HG02763 (cell line): ENCODE results near the gene KLRC4.
"Not testable (repeated sequence)": the region's sequence is repeated elsewhere in the genome, so short reads cannot be mapped to it uniquely, and the experiment has no call there.

Source experiments
- ATAC-seq: cut with Tn5 transposase; IDR thresholded peaks from one replicate; pipeline ENCODE4 v1.9.1; 2021; ENCODE audit warnings: mild to moderate bottlenecking, moderate library complexity; ENCODE audit not compliant: unreplicated experiment

KLRC4 gene, protein sequence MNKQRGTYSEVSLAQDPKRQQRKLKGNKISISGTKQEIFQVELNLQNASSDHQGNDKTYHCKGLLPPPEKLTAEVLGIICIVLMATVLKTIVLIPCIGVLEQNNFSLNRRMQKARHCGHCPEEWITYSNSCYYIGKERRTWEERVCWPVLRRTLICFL

DNA sequence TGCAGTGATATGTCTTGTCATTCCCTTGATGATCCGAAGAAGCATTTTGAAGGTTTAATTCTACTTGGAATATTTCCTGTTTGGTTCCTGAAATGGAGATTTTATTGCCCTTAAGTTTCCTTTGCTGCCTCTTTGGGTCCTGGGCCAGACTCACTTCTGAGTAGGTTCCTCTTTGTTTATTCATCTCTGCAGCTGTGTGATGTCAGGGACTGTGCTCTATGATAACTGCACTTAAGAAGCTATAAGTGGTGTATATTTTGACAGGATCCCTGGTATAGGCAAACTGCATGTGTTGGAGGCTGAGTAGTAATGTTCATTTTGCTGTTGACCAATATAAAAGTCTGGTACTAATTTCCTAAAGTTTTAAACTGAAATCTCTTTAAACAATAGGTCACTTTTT lies at the start of gene KLRC4:
KLRC4 (minus strand) TSS at position 366 of the 400 bp plus-strand sequence; CDS start at position 184, 182 bp downstream.
- ATAC-seq = no peak

DNA sequence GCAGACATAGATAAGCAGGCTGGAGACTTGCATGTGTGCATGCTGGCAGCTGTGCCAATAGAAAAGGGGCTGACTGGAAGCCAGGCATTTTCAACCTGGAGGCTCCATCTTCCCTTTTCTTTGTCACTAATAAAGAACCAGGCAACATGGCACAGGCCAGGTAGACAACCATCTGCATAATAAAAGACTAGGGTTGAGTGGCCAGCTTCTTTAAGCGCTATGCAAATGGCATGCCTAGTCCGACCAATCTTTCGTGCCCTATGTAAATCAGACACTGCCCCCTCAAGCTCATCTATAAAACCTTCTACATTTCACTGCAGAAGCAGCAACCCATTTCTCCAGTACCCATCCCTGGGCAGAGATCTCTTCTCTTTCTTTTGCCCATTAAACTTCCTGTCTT lies 48.2 kb upstream of the KLRC4 start:
- ATAC-seq = no peak

DNA sequence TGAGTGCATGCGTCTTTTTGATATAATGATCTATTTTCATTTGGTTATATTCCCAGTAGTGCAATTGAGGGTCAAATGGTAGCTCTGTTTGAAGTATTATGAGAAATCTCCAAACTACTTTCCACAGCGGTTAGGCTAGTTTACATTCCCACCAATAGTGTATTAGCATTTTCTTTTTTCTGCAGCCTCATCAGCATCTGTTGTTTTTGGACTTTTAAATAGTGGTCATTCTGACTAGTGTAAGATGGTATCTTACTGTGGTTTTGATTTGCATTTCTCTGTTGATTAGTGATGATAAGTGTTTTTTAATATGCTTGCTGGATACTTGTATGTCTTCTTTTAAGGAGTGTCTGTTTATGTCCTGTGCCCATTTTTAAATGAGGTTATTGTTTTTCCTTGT lies 47.3 kb upstream of the KLRC4 start:
- no peak for ATAC-seq

DNA sequence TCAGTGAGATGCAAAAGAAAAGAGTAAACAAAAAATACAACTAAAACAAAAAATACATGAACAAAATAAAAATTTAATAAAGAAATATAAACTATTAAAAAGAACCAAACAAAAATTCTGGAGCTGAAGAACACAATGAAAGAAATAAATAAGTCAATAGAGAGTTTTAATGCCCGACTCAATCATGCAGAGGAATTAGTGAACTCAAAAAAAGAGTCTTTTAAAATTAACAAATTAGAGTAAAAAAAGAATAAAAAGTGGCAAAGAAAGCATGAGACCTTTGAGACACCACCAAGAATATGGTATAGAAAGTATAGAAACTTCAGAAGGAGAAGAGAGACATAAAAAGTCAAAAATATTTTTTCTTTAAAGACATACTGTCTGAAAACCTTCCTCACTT lies 46.2 kb upstream of the KLRC4 start:
- ATAC-seq = no peak

DNA sequence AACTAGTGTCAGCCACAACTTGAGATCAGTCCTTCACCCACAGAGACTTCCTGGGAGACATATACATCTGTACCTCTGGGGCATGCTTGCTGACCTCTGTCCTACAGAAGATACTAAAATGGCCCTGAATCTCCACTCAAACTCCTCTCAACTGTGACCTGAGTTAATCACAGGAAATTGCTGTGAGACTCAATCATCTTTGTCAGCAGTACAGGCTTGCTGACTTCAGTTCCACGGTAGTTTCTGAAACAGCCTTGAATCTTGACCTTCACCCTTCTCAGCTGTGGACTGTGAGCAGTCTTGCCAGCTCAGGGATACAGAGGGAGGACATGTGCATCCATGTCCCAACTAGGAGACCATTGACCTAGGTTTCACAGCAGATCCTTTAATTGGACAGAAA lies 45.0 kb upstream of the KLRC4 start:
- ATAC-seq = no peak

DNA sequence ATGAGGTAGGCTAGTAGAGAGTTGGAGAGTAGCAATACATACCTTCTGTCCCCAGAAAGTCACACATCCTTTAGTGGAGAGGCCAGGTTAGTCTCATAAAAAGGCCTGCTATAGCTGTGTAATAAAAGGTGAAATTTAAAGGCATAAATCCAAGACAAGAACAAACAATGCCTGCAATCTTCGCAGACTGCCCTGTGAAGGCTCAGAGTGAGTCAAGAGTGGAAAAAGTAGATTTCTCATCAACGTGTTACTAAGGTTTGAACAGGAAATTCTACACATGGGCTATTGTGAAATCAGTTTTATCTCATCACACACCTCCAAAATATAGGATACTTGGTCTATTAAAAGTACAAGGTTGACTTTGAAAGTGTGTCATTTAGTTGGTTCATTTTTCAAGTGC lies 43.6 kb upstream of the KLRC4 start, which contains the start of gene KLRC1:
KLRC1 (minus strand) TSS at position 222 of the 400 bp plus-strand sequence. CDS start 2,221 bp downstream, outside the sequence.
- no peak for ATAC-seq

DNA sequence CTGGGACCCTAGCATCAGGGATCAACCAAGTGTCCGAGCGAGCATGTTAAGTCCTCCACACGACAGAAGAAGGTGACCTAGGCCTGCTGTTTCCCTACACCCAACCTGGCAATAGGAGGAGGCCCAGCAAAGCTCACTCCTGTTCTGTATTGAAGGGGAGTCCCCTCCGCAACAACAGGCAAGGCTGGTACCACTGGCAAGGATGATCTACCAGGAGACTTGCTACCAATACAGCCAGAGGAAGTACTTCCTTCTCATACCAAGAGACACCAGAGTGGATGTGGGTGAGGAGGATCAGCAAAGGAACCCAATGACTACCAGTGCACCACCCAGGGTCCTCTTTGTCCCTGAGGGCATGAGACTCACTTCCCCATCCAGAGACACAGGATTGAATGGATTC lies 38.7 kb upstream of the KLRC4 start:
- ATAC-seq = no peak

DNA sequence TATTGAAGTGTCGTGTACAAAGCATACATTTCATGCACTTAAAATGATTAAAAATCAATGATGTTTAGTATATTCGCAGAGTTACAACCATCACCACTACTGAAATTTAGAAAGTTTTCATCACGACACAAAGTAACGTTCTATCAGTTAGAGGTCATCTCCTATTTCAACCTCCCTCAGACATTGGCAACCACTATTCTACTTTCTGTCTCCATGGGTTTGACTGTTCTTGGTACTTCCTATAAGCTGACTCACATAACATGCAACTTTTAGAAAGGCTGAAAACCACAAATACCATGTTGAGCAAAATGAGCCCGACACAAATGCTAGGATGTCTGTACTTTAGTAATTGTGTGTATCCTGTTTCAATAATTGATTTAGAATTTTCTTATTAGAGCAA lies 36.5 kb upstream of the KLRC4 start:
- ATAC-seq = not testable (repeated sequence)

DNA sequence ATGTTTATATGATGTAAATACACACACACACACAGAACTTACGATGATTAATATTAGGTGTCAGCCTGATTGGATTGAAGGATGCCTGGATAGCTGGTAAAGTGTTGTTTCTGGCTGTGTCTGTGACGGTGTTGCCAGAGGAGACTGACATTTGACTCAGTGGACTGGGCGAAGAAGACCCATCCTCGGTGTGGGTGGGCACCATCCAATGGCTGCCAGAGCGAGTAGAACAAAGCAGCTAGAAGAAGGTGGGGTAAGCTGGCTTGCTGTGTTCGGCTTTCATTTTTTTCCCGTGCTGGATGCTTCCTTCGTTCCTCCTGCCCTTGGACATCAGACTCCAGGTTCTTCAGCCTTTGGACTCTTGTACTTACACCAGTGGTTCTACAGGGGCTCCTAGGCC lies 31.6 kb upstream of the KLRC4 start:
- not testable (repeated sequence) for ATAC-seq

DNA sequence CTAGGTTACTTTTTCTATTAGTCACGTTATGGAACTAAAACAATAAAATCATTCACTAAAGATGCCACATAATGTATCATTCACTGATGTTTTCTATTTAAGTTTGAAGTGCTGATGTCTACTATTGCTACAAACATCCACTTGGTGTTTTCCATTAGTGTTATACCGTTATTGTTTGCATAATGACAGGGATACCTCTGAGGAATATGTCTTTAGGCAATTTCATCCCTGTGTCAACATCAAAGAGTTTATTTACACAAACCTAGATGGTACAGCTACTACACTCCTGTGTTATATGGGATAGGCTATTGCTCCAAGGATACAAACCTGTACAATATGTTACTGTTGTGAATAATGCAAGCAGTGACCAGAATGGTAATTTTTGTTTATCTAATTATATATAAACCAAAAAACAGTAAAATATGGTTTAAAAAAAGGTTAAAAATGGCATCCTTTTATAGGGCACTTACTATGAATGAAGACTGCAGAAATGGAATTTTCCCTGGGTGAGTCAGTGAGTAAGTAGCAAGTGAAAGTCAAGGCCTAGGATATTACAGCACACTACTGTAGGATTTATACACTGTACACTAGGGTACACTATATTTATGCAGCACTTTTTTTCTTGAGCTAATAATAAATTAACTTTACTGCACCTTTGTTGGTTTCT lies 30.2 kb upstream of the KLRC4 start:
- ATAC-seq = not testable (repeated sequence)

DNA sequence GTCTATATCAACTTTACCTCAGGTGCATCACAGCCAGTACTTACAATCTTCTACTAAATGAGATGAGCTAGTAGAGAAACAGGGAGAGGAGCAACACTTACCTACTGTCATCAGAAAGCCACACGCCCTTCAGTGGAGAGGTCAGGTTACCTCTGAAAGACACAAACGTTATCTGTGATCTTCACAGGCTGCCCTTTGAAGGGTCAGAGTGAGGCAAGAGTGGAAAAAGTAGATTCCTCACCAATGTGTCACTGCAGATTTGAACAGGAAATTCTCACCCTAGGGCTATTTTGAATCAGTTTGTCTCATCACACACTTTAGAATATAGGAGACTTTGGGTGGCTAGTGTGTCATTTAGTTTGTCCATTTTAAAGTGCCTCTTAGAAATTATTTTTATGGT lies 28.0 kb upstream of the KLRC4 start:
- ATAC-seq = not testable (repeated sequence)

DNA sequence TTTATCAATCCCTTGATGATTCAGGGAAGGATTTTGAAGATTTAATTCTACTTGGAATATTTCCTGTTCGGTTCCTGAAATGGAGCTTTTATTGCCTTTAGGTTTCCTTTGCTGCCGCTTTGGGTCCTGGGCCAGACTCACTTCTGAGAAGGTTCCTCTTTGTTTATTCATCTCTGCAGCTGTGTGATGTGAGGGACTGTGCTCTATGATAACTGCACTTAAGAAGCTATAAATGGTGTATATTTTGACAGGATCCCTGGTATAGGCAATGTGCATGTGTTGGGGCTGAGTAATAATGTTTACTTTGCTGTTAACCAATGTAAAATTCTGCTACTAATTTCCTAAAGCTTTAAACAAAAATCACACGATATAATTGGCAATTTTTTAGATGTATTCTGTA lies 26.3 kb upstream of the KLRC4 start, which contains the start of gene KLRC2:
KLRC2 (minus strand) TSS at position 195 of the 400 bp plus-strand sequence; CDS start at position 171, 24 bp downstream.
- not testable (repeated sequence) for ATAC-seq

DNA sequence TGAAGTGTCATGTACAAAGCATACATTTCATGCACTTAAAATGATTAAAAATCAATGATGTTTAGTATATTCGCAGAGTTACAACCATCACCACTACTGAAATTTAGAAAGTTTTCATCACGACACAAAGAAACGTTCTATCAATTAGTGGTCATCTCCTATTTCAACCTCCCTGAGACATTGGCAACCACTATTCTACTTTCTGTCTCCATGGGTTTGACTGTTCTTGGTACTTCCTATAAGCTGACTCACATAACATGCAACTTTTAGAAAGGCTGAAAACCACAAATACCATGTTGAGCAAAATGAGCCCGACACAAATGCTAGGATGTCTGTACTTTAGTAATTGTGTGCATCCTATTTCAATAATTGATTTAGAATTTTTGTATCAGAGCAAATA lies 21.1 kb upstream of the KLRC4 start:
- not testable (repeated sequence) for ATAC-seq

DNA sequence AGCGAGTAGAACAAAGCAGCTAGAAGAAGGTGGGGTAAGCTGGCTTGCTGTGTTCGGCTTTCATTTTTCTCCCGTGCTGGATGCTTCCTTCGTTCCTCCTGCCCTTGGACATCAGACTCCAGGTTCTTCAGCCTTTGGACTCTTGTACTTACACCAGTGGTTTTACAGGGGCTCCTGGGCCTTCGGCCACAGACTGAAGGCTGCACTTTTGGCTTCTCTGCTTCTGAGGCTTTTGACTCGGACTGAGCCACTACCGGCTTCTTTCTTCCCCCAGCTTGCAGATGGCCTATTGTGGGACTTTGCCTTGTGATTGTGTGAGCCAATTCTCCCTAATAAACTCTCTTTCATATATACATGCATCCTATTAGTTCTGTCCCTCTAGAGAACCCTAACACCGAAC lies 16.4 kb upstream of the KLRC4 start:
- ATAC-seq = not testable (repeated sequence)

DNA sequence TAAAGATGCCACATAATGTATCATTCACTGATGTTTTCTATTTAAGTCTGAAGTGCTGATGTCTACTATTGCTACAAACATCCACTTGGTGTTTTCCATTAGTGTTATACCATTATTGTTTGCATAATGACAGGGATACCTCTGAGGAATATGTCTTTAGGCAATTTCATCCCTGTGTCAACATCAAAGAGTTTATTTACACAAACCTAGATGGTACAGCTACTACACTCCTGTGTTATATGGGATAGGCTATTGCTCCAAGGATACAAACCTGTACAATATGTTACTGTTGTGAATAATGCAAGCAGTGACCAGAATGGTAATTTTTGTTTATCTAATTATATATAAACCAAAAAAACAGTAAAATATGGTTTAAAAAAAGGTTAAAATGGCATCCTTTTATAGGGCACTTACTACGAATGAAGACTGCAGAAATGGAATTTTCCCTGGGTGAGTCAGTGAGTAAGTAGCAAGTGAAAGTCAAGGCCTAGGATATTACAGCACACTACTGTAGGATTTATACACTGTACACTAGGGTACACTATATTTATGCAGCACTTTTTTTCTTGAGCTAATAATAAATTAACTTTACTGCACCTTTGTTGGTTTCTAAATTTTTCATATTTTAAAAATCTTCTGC lies 14.8 kb upstream of the KLRC4 start:
- not testable (repeated sequence) for ATAC-seq

DNA sequence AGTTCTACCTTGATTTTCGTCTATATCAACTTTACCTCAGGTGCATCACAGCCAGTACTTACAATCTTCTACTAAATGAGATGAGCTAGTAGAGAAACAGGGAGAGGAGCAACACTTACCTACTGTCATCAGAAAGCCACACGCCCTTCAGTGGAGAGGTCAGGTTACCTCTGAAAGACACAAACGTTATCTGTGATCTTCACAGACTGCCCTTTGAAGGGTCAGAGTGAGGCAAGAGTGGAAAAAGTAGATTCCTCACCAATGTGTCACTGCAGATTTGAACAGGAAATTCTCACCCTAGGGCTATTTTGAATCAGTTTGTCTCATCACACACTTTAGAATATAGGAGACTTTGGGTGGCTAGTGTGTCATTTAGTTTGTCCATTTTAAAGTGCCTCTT lies 12.6 kb upstream of the KLRC4 start:
- not testable (repeated sequence) for ATAC-seq

DNA sequence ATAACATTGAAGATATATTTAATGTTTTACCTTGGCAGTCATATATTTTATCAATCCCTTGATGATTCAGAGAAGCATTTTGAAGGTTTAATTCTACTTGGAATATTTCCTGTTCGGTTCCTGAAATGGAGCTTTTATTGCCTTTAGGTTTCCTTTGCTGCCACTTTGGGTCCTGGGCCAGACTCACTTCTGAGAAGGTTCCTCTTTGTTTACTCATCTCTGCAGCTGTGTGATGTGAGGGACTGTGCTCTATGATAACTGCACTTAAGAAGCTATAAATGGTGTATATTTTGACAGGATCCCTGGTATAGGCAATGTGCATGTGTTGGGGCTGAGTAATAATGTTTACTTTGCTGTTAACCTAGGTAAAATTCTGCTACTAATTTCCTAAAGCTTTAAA lies 10.8 kb upstream of the KLRC4 start, which contains the start of gene KLRC3:
KLRC3 (minus strand) TSS at position 262 of the 400 bp plus-strand sequence; CDS start at position 217, 45 bp downstream.
- ATAC-seq = not testable (repeated sequence)

DNA sequence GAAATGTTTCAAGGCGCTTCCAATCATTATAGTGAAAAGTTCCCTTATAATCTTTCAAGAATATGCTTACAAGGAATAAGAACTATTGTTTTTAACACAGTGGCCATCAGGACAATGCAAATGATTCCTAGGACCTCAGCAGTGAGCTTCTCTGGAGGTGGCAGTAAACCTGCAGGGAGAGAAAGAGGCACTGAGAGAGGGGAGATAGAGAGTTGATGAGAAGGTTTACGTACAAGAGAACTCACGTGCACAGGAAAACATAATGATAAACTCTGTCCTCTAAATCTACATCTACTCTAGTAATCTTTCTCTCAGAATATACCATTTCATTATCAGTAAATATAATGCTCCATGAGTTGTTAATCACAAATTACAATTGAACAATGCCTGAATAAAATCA lies 715 bp downstream of the KLRC4 start:
- no peak for ATAC-seq

DNA sequence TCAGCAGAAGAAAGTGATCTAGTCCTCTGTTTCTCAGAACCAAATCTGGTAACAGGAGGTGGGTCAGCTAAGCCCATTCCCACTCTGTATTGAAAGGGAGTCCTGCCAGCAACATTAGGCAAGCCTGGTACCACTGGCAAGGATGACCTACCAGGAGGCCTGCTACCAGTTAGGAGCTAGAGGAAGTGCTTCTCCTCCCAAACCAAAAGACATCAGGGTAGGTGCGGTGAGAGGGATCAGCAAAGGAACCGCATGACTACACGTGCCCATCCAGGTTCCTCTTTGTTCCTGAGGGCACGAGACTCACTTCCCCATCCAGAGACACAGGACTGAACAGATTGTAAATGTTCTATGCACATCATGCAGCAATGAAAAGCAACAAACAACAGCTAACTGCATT lies 2.8 kb downstream of the KLRC4 start:
- no peak for ATAC-seq

DNA sequence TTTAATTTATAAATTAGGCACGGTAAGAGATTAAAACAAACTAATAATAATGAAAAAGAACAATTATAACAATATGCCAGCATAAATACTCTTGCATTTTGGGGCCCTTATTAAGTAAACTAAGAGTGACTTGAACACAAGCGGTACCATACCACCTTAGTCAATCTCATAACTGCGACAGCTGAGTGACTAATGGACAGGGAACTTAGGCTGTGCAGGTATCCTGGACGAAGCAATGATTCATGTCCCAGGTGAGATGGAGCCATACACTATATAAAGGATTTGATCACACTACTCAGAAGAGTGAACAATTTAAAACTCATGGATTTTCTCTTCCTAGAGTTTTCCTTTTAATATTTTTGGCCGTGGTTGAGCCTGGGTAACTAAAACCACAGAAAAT lies 4.3 kb downstream of the KLRC4 start:
- no peak for ATAC-seq

DNA sequence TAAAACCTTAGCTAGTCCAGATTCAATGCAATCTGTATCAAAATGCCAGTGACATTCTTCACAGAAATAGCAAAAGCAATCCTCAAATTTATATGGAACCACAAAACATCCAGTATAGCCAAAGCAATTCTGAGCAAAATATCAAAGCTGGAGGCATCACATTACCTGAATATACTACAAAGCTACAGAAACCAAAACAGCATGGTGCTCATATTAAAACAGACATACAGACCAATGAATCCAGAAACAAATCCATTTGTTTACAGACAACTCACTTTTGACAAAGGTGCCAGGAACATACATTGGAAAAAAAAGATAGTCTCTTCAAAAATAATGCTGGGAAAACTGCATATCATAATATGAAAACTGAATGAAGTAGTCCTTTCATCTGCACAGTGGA lies 4.8 kb downstream of the KLRC4 start:
- no peak for ATAC-seq

DNA sequence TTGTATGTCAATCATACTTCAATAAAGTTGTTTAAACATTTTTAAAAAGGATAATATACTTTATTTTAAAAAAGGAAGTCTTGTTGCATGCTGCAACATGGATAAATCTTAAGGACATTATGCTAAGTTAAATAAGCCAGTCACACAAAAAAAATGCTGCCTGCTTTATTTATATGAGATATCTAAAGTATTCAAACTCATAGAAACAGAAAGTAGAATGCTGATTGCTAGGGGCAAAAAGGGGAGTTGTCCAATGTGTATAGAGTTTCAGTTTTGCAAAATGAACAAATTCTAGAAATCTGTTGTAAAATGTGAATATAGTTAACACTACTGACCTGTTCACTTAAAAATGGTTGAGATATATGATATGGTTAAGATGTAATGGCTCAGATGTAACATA lies 8.7 kb downstream of the KLRC4 start:
- no peak for ATAC-seq
